ENCODE data around the gene SLC6A2. TPM values are rescaled to one million over a fixed set of nuclear protein-coding genes. Genes with fewer than 3 reads are reported as not detected.
A peak's percentile ranks its signal among the peaks of the same experiment; 100 is the strongest.

The SLC6A2 gene
- total RNA-seq, 1 donor from 2014 or later, result 0.26 TPM

DNA sequence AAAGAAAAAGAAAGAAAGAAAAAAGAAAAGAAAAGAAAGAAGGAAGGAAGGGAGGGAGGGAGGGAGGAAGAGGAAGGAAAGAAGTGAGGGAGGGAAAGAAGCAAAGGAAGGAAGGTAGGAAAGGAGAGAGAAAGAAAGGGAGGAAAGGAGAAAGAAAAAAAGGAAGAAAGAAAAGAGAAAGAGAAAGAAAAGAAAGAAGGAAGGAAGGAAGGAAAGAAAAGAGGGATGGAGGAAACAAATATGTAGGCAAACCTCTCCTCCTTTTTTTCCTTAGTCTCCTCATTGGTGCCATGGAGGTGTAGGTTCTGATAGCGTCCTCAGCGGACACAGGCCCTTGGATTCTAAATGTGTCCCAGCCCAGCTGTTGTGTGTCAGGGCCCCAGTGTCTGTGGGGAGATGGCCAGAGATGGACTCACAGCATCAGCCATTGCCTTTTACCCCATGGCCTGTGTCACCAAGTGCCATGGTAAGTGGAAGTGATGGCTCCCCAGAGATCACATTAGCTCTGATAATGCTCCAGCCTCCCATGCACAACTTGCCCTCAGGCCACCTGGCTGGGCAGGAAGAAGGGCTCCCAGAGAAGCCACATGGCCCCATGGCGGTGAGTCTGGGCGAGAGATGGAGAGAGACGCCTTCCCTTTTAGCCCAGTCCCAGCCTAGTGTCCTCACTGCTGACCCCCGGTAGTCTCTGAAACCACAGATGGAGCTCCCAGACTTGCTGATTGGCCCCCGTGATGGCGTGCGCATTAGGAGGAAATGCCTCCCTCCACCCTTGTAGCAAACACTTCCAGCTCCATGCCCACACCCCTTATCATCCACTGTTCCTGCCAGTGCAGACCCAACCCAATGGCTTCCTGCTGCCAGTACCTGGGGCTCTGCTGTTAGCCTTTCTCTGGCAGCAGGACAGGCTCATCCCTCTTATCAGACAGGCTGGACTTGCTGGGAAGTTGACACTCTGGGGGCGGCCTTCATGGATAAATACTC, 3.7 kb upstream of the SLC6A2 start:
- DNase-seq (ENCODE audit: low read depth) (no peak), FAIRE-seq (no peak)
- H3K27me3 ChIP-seq (ENCODE audit: control insufficient read depth, insufficient read depth, low read length), result peaks cover 27% of the 10 kb centered on the region
- H3K36me3 ChIP-seq (ENCODE audit: control insufficient read depth, insufficient read depth, low read length), result no peaks in the 10 kb centered on the region
- H3K4me3 ChIP-seq (ENCODE audit: low read depth, low read length), result no peak overlapping the region
- TF ChIP-seq CTCF (IDR thresholded peaks at IDR 0.05; ENCODE audit: insufficient read depth, low read length, severe bottlenecking), result no peak

GRCh38 chr16:55653106-55653505, 2.7 kb upstream of the SLC6A2 start:
- Histone ChIP-seq H3K27me3 (ENCODE audit: control insufficient read depth, insufficient read depth, low read length) (peaks cover 27% of the 10 kb centered on the region), H3K4me3 (ENCODE audit: low read depth, low read length) (no peak overlapping the region), H3K36me3 (ENCODE audit: control insufficient read depth, insufficient read depth, low read length) (no peaks in the 10 kb centered on the region)
- DNase-seq (ENCODE audit: low read depth) (no peak), FAIRE-seq (no peak)
- TF ChIP-seq CTCF (IDR thresholded peaks at IDR 0.05; ENCODE audit: insufficient read depth, low read length, severe bottlenecking), result no peak

DNA sequence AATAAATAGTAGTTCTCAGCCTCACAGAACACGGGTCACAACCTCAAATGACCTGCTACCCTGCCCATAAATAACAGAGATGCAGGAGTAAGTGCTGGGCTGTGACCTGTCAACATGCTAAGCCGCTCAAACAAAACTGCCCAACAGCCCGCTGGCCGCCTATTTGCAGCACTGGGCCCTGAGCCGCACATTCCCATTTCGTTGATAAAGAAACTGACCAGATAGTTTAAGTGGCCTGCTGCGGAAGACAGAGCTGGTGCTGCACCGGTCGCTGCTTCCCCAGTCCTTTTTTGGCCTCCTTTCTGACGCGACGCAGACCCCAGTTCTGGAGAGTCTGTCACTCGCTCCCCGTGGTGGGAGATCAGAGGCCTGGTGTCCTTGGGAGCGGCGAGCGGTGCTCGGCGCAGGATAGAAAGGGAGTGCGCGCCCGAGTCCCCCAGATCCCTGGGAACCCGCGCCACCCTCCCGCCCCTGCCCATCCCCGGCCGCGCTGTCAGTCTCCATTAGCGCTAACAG, 349 bp upstream of the SLC6A2 start:
- peaks cover 25% of the 10 kb centered on the region for H3K27me3 ChIP-seq (ENCODE audit: control insufficient read depth, insufficient read depth, low read length)
- DNase-seq (ENCODE audit: low read depth) (no peak), FAIRE-seq (no peak)
- peak overlapping the region; percentile 24 for H3K4me3 ChIP-seq (ENCODE audit: low read depth, low read length)
- no peaks in the 10 kb centered on the region for H3K36me3 ChIP-seq (ENCODE audit: control insufficient read depth, insufficient read depth, low read length)
- TF ChIP-seq CTCF (IDR thresholded peaks at IDR 0.05; ENCODE audit: insufficient read depth, low read length, severe bottlenecking), result no peak

DNA sequence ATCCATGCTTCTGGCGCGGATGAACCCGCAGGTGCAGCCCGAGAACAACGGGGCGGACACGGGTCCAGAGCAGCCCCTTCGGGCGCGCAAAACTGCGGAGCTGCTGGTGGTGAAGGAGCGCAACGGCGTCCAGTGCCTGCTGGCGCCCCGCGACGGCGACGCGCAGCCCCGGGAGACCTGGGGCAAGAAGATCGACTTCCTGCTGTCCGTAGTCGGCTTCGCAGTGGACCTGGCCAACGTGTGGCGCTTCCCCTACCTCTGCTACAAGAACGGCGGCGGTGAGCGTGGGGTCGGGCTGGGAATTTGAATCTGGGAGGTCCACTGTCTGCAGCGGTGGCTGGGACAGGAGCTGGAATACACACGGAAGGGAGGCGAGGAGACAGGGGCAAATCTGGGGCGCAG, 904 bp downstream of the SLC6A2 start:
- FAIRE-seq (no peak), DNase-seq (ENCODE audit: low read depth) (no peak)

GRCh38 chr16:55657616-55658015, 1.8 kb downstream of the SLC6A2 start:
- TF ChIP-seq CTCF (IDR thresholded peaks at IDR 0.05; ENCODE audit: insufficient read depth, low read length, severe bottlenecking), result no peak
- Histone ChIP-seq H3K27me3 (ENCODE audit: control insufficient read depth, insufficient read depth, low read length) (peaks cover 18% of the 10 kb centered on the region), H3K4me3 (ENCODE audit: low read depth, low read length) (no peak overlapping the region), H3K36me3 (ENCODE audit: control insufficient read depth, insufficient read depth, low read length) (no peaks in the 10 kb centered on the region)
- DNase-seq (ENCODE audit: low read depth), result no peak
- no peak for FAIRE-seq

More for the DNA sequence above, 904 bp downstream of the SLC6A2 start:
- H3K4me3 ChIP-seq (ENCODE audit: low read depth, low read length), result no peak overlapping the region
- H3K36me3 ChIP-seq (ENCODE audit: control insufficient read depth, insufficient read depth, low read length), result no peaks in the 10 kb centered on the region
- TF ChIP-seq CTCF (IDR thresholded peaks at IDR 0.05; ENCODE audit: insufficient read depth, low read length, severe bottlenecking), result no peak
- H3K27me3 ChIP-seq (ENCODE audit: control insufficient read depth, insufficient read depth, low read length), result peaks cover 22% of the 10 kb centered on the region
